ENCODE results near the gene RAMAC.
A peak's percentile ranks its signal among the peaks of the same experiment; 100 is the strongest.
"Not testable (repeated sequence)": the region's sequence is repeated elsewhere in the genome, so short reads cannot be mapped to it uniquely, and the experiment has no call there.

Gene RAMAC

DNA sequence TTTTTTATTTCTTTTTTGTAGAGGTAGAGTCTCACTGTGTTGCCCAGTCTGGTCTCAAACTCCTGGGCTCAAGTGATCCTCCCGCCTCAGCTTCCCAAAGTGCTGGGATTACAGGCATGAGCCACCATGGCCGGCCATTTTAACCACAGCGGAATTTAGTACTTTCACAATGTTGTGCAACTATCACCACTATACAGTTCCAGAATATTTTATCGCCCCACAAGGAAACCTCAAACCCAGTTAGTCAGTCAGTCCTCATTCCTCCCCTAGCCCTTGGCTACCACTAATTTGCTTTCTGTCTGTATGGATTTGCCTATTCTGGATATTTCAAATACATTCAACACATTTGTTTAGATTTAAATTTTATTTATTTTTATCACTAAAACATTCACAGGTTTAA lies 17.9 kb upstream of the RAMAC start:
- no peak for ATAC-seq
- no peak for DNase-seq

- DNase-seq (no peak), ATAC-seq (no peak)
Observed at GRCh38 chr15:82969353-82969752, 16.7 kb upstream of the RAMAC start.

DNA sequence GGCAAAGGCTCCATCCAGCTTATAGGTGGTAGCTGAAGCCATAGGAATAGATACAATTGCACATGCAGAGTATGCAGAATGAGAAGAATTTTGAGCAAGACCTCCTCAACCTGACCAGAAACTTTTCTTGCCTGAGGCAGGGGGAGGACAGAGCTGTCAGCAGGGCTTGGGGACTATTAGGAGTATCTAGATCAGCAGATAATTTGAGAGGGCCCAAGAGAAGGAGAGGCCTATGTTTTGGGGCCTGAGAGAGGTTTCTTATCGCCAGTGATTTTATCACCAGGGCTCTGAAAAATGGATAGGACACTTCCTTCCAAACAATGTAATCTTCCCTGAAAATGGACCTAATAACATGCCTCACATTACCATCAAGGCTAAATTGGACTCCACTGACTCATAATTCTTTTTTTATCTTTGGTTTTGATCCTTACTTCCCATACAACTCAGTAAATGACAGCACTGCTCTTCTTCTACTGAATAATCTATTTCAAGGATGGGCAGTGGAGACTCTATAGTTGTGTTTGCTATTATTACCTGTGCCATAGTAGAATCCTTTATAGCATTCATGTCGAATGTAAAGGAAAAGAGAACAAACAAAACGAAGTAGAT lies 15.8 kb upstream of the RAMAC start:
- no peak for ATAC-seq
- DNase-seq: no peak

DNA sequence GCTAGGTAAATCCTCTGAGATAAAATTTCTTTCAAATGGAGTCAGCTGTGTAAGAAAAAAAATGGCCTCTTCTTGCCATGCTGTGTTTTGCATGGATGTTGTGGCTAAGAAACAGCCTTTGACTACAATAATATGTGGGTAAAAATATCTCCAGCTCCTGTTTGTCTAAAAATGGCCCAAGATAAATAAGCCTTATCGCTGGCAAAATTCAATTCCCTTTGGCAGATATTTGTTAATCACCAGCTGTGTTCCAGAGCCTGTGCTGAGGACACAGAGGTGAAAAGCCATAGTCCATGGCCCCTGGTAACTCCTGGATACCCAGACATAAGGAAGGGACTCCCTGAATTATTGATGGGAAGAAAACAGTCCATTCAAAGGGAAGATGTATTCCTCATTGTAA lies 15.3 kb upstream of the RAMAC start:
- DNase-seq: no peak
- ATAC-seq: no peak

GRCh38 chr15:82971218-82971984 lies 14.6 kb upstream of the RAMAC start:
- ATAC-seq (no peak), DNase-seq (no peak)

DNA sequence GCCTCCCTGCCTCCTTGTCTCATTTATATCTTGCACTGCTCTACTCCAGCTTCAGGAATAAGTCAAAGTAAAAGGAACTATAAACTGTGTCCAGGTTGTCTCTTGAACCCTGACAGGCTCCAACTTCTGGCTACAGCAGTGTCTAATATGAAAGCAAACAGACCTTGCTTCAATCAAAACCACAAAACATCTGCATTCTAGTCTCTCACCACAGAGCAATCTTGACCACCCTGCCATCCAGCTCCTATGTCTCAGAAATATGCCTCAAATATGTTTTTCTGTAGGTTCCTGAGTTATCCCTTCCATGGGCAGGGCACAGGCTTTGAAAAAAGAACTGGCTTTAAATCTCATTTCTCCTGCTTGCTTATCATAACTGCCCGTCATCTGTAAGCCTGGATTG lies 13.0 kb upstream of the RAMAC start:
- ATAC-seq (no peak), DNase-seq (no peak)

GRCh38 chr15:82977076-82977475 lies 8.9 kb upstream of the RAMAC start:
- DNase-seq (no peak), ATAC-seq (no peak)

DNA sequence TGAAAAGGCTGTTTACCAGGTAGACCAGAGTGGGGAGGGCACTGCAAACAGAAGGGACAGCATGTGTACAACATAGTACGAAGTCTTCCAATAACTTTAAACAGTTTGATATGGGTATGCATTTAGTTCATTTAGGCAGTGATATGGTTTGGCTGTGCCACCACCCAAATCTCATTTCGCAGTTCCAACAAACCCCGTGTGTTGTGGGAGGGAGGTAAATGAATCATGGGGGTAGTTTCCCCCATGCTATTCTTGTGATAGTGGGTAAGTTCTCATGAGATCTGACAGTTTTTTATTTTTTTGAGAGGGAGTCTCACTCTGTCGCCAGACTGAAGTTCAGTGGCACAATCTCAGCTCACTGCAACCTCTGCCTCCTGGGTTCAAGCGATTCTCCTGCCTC lies 7.6 kb upstream of the RAMAC start:
- ATAC-seq (no peak), DNase-seq (no peak)

DNA sequence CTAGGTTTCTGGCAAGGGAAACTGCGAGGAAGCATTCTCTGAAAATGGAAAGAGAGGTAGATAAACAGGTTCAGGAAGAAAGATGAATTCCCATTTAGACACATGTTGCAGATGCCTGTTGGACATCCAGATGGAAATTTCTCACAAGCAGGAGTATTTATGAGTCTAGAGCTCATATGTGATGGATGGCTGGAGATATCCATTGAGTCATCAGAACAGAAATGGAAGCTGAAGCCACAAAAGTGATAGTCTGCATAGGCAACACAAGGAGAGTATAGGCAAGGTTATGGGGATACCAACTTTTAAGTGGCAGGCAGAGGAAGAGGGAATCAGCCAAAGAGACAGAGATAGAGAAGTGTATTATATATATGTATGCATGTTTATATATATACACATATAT lies 6.3 kb upstream of the RAMAC start:
- DNase-seq (no peak), ATAC-seq (no peak)

DNA sequence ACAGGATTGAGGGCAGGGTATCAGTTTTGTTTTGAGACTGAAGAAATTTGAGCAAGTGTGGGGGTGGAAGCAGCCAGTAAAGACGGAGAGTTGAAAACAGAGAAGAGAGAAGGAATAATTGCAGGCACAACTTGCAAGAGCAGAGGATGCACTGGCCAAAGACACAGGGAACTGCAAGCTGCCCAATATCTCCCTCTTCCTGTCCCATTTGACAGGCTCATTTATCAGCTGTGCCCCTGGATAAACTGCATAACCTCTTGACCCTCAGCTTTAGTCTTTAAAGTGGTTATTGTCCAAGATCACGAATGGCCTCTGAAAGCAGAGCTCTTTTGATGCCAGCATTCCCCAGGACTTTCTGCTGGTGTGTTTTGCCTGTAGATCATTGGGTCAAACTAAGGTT lies 5.0 kb upstream of the RAMAC start:
- no peak for DNase-seq
- ATAC-seq: no peak

DNA sequence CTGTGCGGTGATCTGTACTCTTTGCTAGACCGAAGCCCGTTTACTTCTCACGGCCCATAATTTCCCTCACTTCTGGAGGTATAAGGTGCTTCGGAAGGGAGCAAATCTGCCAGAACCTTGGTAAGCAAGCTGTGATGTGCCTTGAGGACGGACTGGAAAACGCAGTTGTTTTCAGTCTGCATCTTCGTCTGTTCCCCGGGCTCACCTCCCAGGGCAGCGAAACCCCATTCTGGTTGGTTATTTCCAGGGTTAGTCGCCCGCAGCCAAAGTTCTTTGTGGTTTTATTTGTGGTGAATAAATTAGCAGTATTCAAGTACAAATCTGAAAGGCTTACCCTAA lies 401 bp downstream of the RAMAC start:
- peak; percentile 23 for DNase-seq
- ATAC-seq: peak; percentile 8

- ATAC-seq (no peak), DNase-seq (no peak)
Observed at GRCh38 chr15:82992436-82992998, 6.5 kb downstream of the RAMAC start.

- no peak for ATAC-seq
- DNase-seq: no peak
Observed at GRCh38 chr15:82993144-82993543, 7.1 kb downstream of the RAMAC start.

- DNase-seq (no peak), ATAC-seq (no peak)
Observed at GRCh38 chr15:82995076-82995475, 9.1 kb downstream of the RAMAC start.

DNA sequence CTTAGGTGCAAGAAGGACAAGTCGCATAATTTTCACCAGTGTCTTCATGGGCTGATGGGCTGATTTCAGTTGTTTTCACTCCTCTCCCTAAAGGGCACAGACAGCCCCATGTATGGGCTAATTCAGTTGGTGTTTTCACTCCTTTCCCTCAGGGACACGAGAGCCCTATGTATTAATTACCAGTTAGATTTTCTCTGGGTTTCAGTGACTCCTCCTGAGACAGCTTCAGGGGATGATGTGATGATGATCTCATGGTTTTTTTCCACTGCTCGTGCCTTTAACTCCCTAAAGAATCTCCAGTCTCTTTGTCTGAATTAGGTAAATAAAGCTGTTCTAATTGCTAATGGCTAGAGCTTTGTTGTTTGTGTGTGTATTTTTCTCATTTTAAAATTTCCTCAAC lies 9.9 kb downstream of the RAMAC start:
- ATAC-seq (no peak), DNase-seq (no peak)

- no peak for ATAC-seq
- DNase-seq: no peak
Observed at GRCh38 chr15:82999426-82999825, 13.4 kb downstream of the RAMAC start.

- no peak for DNase-seq
- peak; percentile 73 for ATAC-seq
Observed at GRCh38 chr15:82999905-83000671, 14.1 kb downstream of the RAMAC start.

DNA sequence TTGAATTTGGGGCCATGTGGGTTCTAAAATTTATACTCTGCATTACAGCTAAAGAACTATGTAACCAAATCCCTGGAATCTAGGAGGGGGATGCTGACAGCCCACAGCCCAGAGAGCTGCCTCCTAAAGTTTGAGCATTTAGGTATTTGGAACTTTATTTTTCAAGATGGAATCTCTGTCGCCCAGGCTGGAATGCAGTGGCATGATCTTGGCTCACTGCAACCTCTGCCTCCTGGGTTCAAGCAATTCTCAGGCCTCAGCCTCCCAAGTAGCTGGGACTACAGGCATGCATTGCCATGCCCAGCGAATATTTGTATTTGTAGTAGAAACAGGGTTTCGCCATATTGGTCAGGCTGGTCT lies 14.6 kb downstream of the RAMAC start:
- ATAC-seq, DNase-seq: not testable (repeated sequence)

DNA sequence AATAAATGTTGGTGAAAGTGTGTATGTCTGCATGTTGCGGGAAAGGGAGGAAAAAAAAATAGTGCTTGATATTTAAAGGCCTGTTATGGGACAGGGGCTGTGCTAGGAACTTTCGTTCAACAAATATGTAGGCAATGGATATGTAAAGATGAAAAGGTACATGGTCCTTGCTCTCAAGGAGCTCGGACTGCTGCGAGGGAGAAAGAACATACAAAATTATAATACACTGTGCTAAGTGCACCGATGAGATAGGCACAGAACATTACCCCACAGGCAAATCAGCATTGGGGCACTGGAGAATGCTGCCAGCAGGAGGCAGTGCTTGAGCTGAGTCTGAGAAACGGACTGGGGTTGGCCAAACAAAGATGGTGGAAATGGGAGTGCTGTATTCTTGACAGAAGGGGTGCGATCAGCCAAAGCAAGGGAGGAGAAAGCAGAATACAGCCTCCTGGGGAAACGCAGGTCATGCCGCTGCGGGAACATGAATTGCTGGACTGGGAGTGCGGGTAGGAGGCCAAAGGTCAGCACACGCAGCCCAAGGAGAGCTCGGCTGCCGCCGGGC lies 24.8 kb downstream of the RAMAC start:
- peak; percentile 84 for DNase-seq
- peak; percentile 72 for ATAC-seq

DNA sequence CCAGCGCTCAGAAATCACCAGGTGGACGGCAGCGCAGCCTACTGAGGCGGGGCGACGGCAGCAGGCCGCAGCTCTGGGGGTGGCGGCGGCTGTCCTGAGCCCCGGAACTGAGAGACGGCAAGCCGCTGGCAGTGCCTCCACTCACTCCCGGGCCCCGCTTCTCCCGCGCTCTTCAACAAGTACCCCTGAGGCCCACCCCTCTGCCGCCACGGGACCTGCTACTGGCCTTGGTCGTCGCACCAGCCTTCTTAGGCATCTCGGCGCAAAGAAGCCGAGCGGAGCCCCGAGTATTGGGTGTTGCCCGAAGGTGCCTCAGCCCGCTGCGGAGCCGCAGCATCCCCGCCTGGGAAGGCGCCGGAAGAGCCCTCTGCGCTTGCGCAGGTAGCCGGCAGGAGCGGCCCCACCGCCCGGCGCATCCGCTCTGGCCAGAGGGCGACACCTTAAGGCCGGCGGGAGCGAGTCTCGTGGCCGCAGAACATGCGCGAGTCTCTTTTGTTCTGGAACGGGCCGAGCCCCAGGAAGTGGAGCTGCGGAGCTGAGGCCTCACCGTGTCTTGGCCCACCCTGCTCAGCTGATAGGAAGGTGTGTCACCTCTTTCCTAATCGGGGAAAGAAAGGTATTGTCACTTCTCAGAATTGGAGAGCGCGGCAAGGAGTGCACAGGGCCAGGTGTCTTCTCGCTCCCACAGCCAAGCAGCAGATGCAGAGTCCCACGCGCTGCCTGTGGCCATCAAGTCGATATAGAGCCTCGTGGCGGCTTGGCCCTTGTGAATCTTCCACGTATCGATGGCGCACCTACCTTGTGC lies 25.5 kb downstream of the RAMAC start, which contains the start of gene C15orf40:
Gene C15orf40 (minus strand): TSS at position 369 of the 805 bp plus-strand sequence. CDS start 32 bp downstream, at position 337.
- peak; percentile 89 for DNase-seq
- peak; percentile 86 for ATAC-seq

DNA sequence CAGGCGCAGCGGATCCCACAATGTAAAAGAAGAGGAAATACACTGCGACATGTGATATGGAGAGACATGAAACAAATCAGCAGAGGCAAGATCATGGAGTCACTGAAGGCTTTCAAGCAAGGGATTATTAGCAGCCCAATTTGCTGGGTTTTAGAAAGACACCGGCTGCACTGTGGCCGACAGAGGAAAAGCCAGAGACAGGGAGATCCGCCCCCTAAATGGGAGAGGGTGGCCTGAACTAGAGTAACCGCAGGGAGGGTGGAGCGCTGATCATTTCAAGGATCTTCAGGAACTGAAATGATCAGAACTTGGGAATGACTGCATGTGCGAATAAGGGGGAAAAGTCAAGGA lies 26.0 kb downstream of the RAMAC start:
- no peak for DNase-seq
- ATAC-seq: no peak

DNA sequence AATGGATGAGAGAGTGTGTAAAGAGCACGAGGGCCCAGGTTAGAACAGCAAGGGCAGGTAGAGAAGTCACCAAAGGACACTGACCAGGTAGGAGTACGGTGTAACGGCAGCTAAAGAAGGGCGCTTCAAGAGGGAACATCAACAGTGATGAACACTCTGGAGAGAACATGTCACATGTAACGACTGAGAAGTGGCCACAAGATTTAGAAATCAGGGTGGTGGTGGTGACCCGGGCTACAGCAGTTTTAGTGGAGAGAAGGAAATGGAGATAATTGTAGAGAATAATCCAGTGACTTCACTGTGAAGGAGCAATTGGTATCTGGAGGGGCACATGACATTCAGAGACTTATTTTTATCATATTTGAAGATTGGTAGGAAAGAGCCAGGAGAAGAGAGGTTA lies 26.6 kb downstream of the RAMAC start:
- DNase-seq: no peak
- no peak for ATAC-seq
